ENCODE data around the gene LEKR1.
"Not testable (repeated sequence)": the region's sequence is repeated elsewhere in the genome, so short reads cannot be mapped to it uniquely, and the experiment has no call there.

The LEKR1 gene

DNA sequence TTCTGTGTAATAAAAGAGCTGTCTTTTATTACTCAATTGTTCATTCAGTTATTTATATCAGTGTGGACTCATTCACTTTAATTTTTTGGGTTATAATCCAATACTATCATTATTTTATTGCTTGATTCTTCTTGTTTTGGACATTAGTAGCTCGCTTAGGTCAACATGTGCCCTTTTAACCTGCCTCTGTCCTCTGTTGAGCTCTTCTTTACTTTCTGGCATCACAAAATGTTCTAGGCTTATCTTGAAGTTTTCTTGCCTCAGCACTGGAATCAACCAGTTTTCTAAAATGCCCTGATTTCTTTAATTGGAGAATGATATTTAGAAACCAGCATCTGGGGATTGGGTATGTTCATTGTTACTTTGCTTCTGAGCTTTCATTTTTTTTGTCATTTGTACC is 82.2 kb downstream of the LEKR1 start:
- TF ChIP-seq, protein P1, sequence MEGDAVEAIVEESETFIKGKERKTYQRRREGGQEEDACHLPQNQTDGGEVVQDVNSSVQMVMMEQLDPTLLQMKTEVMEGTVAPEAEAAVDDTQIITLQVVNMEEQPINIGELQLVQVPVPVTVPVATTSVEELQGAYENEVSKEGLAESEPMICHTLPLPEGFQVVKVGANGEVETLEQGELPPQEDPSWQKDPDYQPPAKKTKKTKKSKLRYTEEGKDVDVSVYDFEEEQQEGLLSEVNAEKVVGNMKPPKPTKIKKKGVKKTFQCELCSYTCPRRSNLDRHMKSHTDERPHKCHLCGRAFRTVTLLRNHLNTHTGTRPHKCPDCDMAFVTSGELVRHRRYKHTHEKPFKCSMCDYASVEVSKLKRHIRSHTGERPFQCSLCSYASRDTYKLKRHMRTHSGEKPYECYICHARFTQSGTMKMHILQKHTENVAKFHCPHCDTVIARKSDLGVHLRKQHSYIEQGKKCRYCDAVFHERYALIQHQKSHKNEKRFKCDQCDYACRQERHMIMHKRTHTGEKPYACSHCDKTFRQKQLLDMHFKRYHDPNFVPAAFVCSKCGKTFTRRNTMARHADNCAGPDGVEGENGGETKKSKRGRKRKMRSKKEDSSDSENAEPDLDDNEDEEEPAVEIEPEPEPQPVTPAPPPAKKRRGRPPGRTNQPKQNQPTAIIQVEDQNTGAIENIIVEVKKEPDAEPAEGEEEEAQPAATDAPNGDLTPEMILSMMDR (conservative IDR thresholded peaks at IDR 0.05; ENCODE audit: low read length) = no peak
- no peak for DNase-seq (ENCODE audit: low read depth)
- H3K4me3 ChIP-seq (ENCODE audit: low read length) = no peak overlapping the region

GRCh38 chr3:156910022-156910421 is 83.9 kb downstream of the LEKR1 start:
- DNase-seq (ENCODE audit: low read depth) = no peak
- TF ChIP-seq, protein P1 (conservative IDR thresholded peaks at IDR 0.05; ENCODE audit: low read length) = no peak
- H3K4me3 ChIP-seq (ENCODE audit: low read length) = no peak overlapping the region

- H3K4me3 ChIP-seq (ENCODE audit: low read length) = not testable (repeated sequence)
- DNase-seq (ENCODE audit: low read depth) = peak; percentile 22
Observed at GRCh38 chr3:156910831-156911230, 84.7 kb downstream of the LEKR1 start.

GRCh38 chr3:156914300-156914699 is 88.1 kb downstream of the LEKR1 start:
- not testable (repeated sequence) for H3K4me3 ChIP-seq (ENCODE audit: low read length); DNase-seq (ENCODE audit: low read depth)

DNA sequence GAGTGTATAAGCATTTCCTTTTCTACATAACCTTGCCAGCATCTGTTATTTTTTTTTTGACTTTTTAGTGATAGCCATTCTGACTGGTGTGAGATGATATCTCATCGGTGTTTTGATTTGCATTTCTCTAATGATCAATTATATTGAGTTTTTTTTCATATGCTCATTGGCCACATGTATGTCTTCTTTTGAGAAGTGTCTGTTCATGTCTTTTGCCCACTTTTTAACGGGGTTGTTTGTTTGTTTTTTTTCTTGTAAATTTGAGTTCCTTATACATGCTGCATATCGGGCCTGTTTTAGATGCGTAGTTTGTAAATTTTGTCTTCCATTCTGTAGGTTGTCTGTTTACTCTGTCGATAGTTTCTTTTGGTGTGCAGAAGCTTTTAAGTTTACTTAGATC is 89.2 kb downstream of the LEKR1 start:
- no peak overlapping the region for H3K4me3 ChIP-seq (ENCODE audit: low read length)
- TF ChIP-seq, protein P1 (conservative IDR thresholded peaks at IDR 0.05; ENCODE audit: low read length) = no peak
- DNase-seq (ENCODE audit: low read depth) = no peak

- H3K4me3 ChIP-seq (ENCODE audit: low read length) = no peak overlapping the region
- TF ChIP-seq, protein P1 (conservative IDR thresholded peaks at IDR 0.05; ENCODE audit: low read length) = no peak
- DNase-seq (ENCODE audit: low read depth) = no peak
Observed at GRCh38 chr3:156918746-156919145, 92.6 kb downstream of the LEKR1 start.

DNA sequence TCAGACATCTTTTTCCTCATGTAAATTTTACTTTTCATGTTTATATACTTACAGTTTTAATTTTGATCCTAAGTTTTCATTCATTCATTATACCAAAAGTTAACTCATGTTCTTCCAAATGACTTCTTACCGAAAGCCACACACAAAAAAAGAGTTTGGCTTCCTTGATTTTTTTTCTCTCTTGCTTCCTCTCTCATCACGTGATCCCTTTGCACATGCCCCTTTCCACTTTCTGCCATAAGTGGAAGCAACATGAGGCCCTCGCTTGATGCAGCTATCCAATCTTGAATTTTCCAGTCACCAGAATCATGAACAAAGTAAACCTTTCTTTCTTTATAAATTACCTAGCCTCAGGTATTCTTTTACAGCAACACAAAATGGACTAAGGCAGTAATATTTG is 93.7 kb downstream of the LEKR1 start:
- DNase-seq (ENCODE audit: low read depth) = no peak
- TF ChIP-seq, protein P1 (conservative IDR thresholded peaks at IDR 0.05; ENCODE audit: low read length) = no peak
- H3K4me3 ChIP-seq (ENCODE audit: low read length) = no peak overlapping the region

GRCh38 chr3:156920399-156920798 is 94.2 kb downstream of the LEKR1 start:
- TF ChIP-seq, protein P1 (conservative IDR thresholded peaks at IDR 0.05; ENCODE audit: low read length) = no peak
- DNase-seq (ENCODE audit: low read depth) = no peak
- no peak overlapping the region for H3K4me3 ChIP-seq (ENCODE audit: low read length)
